Type B pancreatic cell (in vitro differentiated cells): ENCODE results near the gene NOD1. TPM values are rescaled to one million over a fixed set of nuclear protein-coding genes. Genes with fewer than 3 reads are reported as not detected.

Source experiments
- DNase-seq: peaks from one replicate; pipeline ENCODE4 v3.0.0; 2021; ENCODE audit warnings: mixed read lengths; ENCODE audit not compliant: unreplicated experiment; ENCODE audit errors: extremely low spot score
- H3K27ac Mint-ChIP-seq: 2 replicates; pipeline ENCODE4 v1.8.0; 2021; ENCODE audit warnings: mild to moderate bottlenecking, mixed read lengths
- H3K27me3 Mint-ChIP-seq: 2 replicates; pipeline ENCODE4 v1.8.0; 2021; ENCODE audit warnings: mixed read lengths
- H3K36me3 Mint-ChIP-seq: 2 replicates; pipeline ENCODE4 v1.8.0; 2021; ENCODE audit warnings: mixed read lengths
- H3K4me1 Mint-ChIP-seq: one replicate; pipeline ENCODE4 v1.8.0; 2021; ENCODE audit warnings: mixed read lengths; ENCODE audit not compliant: unreplicated experiment
- H3K4me3 Mint-ChIP-seq: 2 replicates; pipeline ENCODE4 v1.8.0; 2021; ENCODE audit warnings: mild to moderate bottlenecking, mixed read lengths
- H3K9me3 Mint-ChIP-seq: 2 replicates; pipeline ENCODE4 v1.8.0; 2021; ENCODE audit warnings: mixed read lengths
- CTCF ChIP-seq: fragments of 200-600 bp; sonication (generic); conservative IDR thresholded peaks from 2 replicates; pipeline ENCODE4 v1.5.0; 2021; ENCODE audit warnings: antibody characterized with exemption, mild to moderate bottlenecking
- total RNA-seq: library from RNA; stranded (reverse); gene quantifications from 2 replicates; pipeline ENCODE4 v1.2.1, GENCODE V29; 2021; ENCODE audit warnings: low replicate concordance

NOD1 gene
- total RNA-seq, 1 donor from 2014 or later = 10.9 TPM

GRCh38 chr7:30412782-30413504, 65.6 kb downstream of the NOD1 start:
- H3K9me3 Mint-ChIP-seq = no peaks in the 10 kb centered on the region
- no peaks in the 10 kb centered on the region for H3K27me3 Mint-ChIP-seq
- no peaks in the 10 kb centered on the region for H3K4me1 Mint-ChIP-seq
- peak overlapping the region; percentile 52 for H3K27ac Mint-ChIP-seq
- H3K36me3 Mint-ChIP-seq = peaks cover 13% of the 10 kb centered on the region
- H3K4me3 Mint-ChIP-seq = no peak overlapping the region
- peak; percentile 63 for TF ChIP-seq CTCF
- no peak for DNase-seq

- Mint-ChIP-seq H3K27ac (no peak overlapping the region), H3K4me3 (no peak overlapping the region), H3K9me3 (no peaks in the 10 kb centered on the region), H3K36me3 (peaks cover 13% of the 10 kb centered on the region), H3K4me1 (no peaks in the 10 kb centered on the region), H3K27me3 (no peaks in the 10 kb centered on the region)
- TF ChIP-seq CTCF = no peak
- DNase-seq = no peak
Measured at GRCh38 chr7:30411897-30412296, 66.7 kb downstream of the NOD1 start.

- no peak for TF ChIP-seq CTCF
- no peak overlapping the region for H3K4me3 Mint-ChIP-seq
- H3K4me1 Mint-ChIP-seq = no peaks in the 10 kb centered on the region
- no peaks in the 10 kb centered on the region for H3K27me3 Mint-ChIP-seq
- peaks cover 13% of the 10 kb centered on the region for H3K36me3 Mint-ChIP-seq
- no peaks in the 10 kb centered on the region for H3K9me3 Mint-ChIP-seq
- no peak for DNase-seq
- H3K27ac Mint-ChIP-seq = no peak overlapping the region
Measured at GRCh38 chr7:30411173-30411572, 67.4 kb downstream of the NOD1 start.

- DNase-seq = no peak
- Mint-ChIP-seq H3K4me1 (no peaks in the 10 kb centered on the region), H3K4me3 (no peak overlapping the region), H3K9me3 (no peaks in the 10 kb centered on the region), H3K27me3 (no peaks in the 10 kb centered on the region), H3K36me3 (peaks cover 8% of the 10 kb centered on the region), H3K27ac (no peak overlapping the region)
- TF ChIP-seq CTCF = no peak
Measured at GRCh38 chr7:30406664-30407425, 71.7 kb downstream of the NOD1 start.

- Mint-ChIP-seq H3K36me3 (peaks cover 8% of the 10 kb centered on the region), H3K4me3 (no peak overlapping the region), H3K9me3 (no peaks in the 10 kb centered on the region), H3K4me1 (no peaks in the 10 kb centered on the region), H3K27me3 (no peaks in the 10 kb centered on the region), H3K27ac (no peak overlapping the region)
- TF ChIP-seq CTCF = no peak
- DNase-seq = no peak
Measured at GRCh38 chr7:30405179-30405578, 73.4 kb downstream of the NOD1 start.
